Calu3 (cell line): ENCODE results near the gene DNAJC7. TPM values are rescaled to one million over a fixed set of nuclear protein-coding genes. Genes with fewer than 3 reads are reported as not detected.
A peak's percentile ranks its signal among the peaks of the same experiment; 100 is the strongest.
"Not testable (repeated sequence)": the region's sequence is repeated elsewhere in the genome, so short reads cannot be mapped to it uniquely, and the experiment has no call there.

Experiments
- BruUV-seq: library from RNA; stranded (reverse); fragments of 400-500 nt; replicated peaks from 2 replicates; lab custom pipeline; 2021; lab: Mats Ljungman, UMichigan
- CTCF ChIA-PET: fragments of 300-600 bp; sonication (Branson Sonifier 250); formaldehyde crosslinking; loops from one replicate; lab custom pipeline; 2022; ENCODE audit warnings: antibody characterized with exemption; lab: Charles Lee
- DNase-seq: peaks from one replicate; pipeline ENCODE4 v3.0.0; 2022
- H3K27ac Mint-ChIP-seq: one replicate; pipeline ENCODE4 v1.8.0; 2022; ENCODE audit warnings: mixed read lengths; ENCODE audit not compliant: unreplicated experiment
- H3K27me3 Mint-ChIP-seq: one replicate; pipeline ENCODE4 v1.8.0; 2022; ENCODE audit warnings: mixed read lengths; ENCODE audit not compliant: unreplicated experiment
- H3K36me3 Mint-ChIP-seq: one replicate; pipeline ENCODE4 v1.8.0; 2022; ENCODE audit warnings: mild to moderate bottlenecking, moderate library complexity, mixed read lengths; ENCODE audit not compliant: insufficient read depth, unreplicated experiment
- H3K4me1 Mint-ChIP-seq: one replicate; pipeline ENCODE4 v1.8.0; 2022; ENCODE audit warnings: mild to moderate bottlenecking, low read depth, mixed read lengths; ENCODE audit not compliant: unreplicated experiment
- H3K4me3 Mint-ChIP-seq: one replicate; pipeline ENCODE4 v1.8.0; 2022; ENCODE audit warnings: mild to moderate bottlenecking, low read depth, moderate library complexity, mixed read lengths; ENCODE audit not compliant: unreplicated experiment
- H3K9me3 Mint-ChIP-seq: one replicate; pipeline ENCODE4 v1.8.0; 2022; ENCODE audit warnings: low read depth, mixed read lengths; ENCODE audit not compliant: unreplicated experiment
- intact Hi-C: fragments of 100-400 bp; cut with micrococcal nuclease; formaldehyde crosslinking; loops from one replicate; pipeline ENCODE4 v1.10.0; 2022; ENCODE audit not compliant: unreplicated experiment
- total RNA-seq: library from RNA; stranded (reverse); gene quantifications from 2 replicates; pipeline ENCODE4 v1.2.3, GENCODE V29; 2022
- TF ChIP-seq, protein P1 (sequence below): fragments of 200-600 bp; IDR thresholded peaks from one replicate; pipeline ENCODE4 v1.8.0; 2022; ENCODE audit warnings: antibody characterized with exemption; ENCODE audit not compliant: unreplicated experiment

Gene DNAJC7
- total RNA-seq, 1 experiment from 2014 or later = 184 TPM

DNA sequence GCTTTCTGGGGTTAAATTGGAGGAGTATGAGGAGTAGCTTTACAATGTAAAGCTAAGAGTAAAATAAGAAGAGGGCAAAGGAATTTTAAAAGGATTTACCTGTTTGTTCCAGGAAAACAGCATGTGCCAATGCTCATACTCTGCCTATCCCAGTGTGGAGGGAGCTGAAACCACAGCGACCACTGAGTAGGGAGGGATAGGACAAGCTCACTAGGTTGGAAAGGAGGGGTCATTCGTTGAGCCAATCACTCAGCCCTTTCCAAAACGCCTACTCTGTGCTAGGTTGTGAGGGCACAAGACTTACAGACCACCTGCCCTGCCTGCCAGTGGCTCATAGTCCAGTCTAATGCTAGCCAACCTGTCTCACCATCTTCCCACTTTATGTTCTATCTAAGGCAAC, 1.1 kb upstream of the DNAJC7 start:
- BruUV-seq = no TSS peak
- H3K27me3 Mint-ChIP-seq = no peaks in the 10 kb centered on the region
- CTCF ChIA-PET = interaction anchor here (0.8 to 4.2 kb wide), 14 partner anchors 9 to 502 kb away, joined by 3 to 38 read pairs (median 6); partner anchors contain the start of genes DHX58 and JUP
- H3K27ac Mint-ChIP-seq = peak overlapping the region; percentile 99
- peaks cover 3% of the 10 kb centered on the region for H3K9me3 Mint-ChIP-seq
- peaks cover 85% of the 10 kb centered on the region for H3K36me3 Mint-ChIP-seq
- intact Hi-C loops = no loop called here
- peaks cover 60% of the 10 kb centered on the region for H3K4me1 Mint-ChIP-seq
- TF ChIP-seq, protein P1, sequence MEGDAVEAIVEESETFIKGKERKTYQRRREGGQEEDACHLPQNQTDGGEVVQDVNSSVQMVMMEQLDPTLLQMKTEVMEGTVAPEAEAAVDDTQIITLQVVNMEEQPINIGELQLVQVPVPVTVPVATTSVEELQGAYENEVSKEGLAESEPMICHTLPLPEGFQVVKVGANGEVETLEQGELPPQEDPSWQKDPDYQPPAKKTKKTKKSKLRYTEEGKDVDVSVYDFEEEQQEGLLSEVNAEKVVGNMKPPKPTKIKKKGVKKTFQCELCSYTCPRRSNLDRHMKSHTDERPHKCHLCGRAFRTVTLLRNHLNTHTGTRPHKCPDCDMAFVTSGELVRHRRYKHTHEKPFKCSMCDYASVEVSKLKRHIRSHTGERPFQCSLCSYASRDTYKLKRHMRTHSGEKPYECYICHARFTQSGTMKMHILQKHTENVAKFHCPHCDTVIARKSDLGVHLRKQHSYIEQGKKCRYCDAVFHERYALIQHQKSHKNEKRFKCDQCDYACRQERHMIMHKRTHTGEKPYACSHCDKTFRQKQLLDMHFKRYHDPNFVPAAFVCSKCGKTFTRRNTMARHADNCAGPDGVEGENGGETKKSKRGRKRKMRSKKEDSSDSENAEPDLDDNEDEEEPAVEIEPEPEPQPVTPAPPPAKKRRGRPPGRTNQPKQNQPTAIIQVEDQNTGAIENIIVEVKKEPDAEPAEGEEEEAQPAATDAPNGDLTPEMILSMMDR = no peak
- DNase-seq = no peak
- H3K4me3 Mint-ChIP-seq = peak overlapping the region; percentile 99

DNA sequence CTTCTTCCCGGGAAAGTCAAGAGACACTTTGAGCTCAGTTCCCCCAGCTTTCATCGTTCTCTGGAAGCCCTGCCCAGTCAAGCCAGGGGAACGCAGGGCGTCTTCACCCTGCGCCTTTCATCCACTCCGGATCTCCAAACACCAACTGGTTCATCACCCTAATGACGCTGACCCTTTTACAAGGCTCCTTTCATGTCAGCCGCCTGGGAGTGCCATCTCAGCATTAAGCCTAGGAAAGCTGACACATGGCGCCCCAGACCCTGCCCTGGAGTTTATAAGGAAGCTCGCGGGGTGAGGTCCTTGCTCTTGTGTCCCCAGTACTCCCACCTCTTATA, 594 bp upstream of the DNAJC7 start:
- TF ChIP-seq, protein P1 = no peak
- Mint-ChIP-seq H3K27me3 (no peaks in the 10 kb centered on the region), H3K36me3 (peaks cover 87% of the 10 kb centered on the region), H3K4me3 (peak overlapping the region; percentile 99), H3K4me1 (peaks cover 63% of the 10 kb centered on the region), H3K9me3 (peaks cover 3% of the 10 kb centered on the region), H3K27ac (peak overlapping the region; percentile 99)
- intact Hi-C loops = no loop called here
- DNase-seq = no peak
- CTCF ChIA-PET = interaction anchor here (0.6 to 4.2 kb wide), 18 partner anchors 9 to 503 kb away, joined by 3 to 38 read pairs (median 5); partner anchors contain the start of genes DHX58 and JUP
- BruUV-seq = no TSS peak

DNA sequence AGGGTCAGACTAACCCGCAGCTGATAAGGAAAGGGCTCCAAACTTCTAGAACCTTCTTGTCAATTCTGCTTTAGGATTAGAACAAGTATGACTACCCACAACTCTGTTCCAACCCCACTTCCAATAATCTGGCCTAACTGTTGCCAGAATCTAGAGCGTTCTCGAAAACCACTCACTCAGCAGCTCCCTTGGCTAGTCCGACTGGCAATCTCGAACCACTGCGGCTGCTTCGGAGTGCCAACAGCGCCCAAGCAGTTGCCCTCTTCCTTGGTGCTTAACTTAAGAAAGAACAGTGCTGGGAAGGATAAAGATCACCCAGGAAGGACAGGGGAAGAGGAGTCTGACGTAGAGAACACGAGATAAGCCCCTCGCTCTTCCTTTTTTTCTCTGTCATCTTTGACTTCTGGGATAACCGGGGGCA, 818 bp downstream of the DNAJC7 start:
- BruUV-seq = no TSS peak
- DNase-seq = no peak
- no peaks in the 10 kb centered on the region for H3K27me3 Mint-ChIP-seq

DNA sequence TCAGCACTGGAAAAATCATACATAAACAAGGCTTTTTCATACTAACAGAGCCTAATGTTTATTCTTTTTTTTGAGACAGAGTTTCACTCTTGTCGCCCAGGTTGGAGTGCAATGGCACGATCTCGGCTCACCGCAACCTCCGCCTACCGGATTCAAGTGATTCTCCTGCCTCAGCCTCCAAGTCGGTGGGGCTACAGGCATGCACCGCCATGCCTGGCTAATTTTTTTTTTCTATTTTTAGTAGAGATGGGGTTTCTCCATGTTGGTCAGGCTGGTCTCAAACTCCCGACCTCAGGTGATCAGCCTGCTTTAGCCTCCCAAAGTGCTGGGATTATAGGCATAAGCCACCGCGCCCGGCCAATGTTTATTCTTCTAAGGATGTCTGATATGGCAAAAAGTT, 3.5 kb downstream of the DNAJC7 start:
- Mint-ChIP-seq H3K36me3 (peaks cover 65% of the 10 kb centered on the region), H3K4me1 (peaks cover 62% of the 10 kb centered on the region)
- H3K27ac Mint-ChIP-seq, H3K9me3 Mint-ChIP-seq, intact Hi-C loops, BruUV-seq, H3K4me3 Mint-ChIP-seq, DNase-seq, H3K27me3 Mint-ChIP-seq, CTCF ChIA-PET: not testable (repeated sequence)

More for the DNA sequence above, 818 bp downstream of the DNAJC7 start:
- peaks cover 3% of the 10 kb centered on the region for H3K9me3 Mint-ChIP-seq
- peaks cover 58% of the 10 kb centered on the region for H3K4me1 Mint-ChIP-seq
- CTCF ChIA-PET = interaction anchor here (0.6 to 4.2 kb wide), 6 partner anchors 14 to 385 kb away, joined by 3 to 38 read pairs (median 5); no protein-coding TSS in a partner anchor
- TF ChIP-seq, protein P1 = no peak
- peak overlapping the region; percentile 99 for H3K27ac Mint-ChIP-seq
- H3K4me3 Mint-ChIP-seq = peak overlapping the region; percentile 99
- intact Hi-C loops = no loop called here
- peaks cover 77% of the 10 kb centered on the region for H3K36me3 Mint-ChIP-seq

DNA sequence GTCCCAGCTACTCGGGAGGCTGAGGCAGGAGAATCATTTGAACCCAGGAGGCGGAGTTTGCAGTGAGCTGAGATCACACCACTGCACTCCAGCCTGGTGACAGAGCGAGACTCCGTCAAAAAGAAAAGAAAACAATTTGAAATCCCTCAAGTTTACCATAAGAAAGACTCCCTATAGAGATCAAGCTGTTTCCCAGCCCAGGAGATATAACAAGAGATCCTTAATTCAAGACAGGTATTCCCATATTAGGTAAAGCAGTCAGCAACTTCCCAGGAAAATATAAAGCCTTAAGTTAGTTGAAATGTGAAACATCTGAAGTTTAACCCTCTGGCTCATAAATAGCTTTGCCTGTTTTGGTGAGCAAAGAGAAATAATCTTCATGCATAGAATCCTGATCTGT, 4.9 kb downstream of the DNAJC7 start:
- H3K4me1 Mint-ChIP-seq = peaks cover 52% of the 10 kb centered on the region
- not testable (repeated sequence) for H3K27ac Mint-ChIP-seq

More for the DNA sequence above, 4.9 kb downstream of the DNAJC7 start:
- BruUV-seq, H3K4me3 Mint-ChIP-seq, H3K27me3 Mint-ChIP-seq, intact Hi-C loops, H3K9me3 Mint-ChIP-seq, DNase-seq: not testable (repeated sequence)
- peaks cover 60% of the 10 kb centered on the region for H3K36me3 Mint-ChIP-seq
- CTCF ChIA-PET = interaction anchor here (0.6 to 1.1 kb wide), 3 partner anchors 11 to 49 kb away, joined by 3 to 8 read pairs (median 4); no protein-coding TSS in a partner anchor
